Nephron progenitor cell (in vitro differentiated cells): ENCODE measurements around the gene BRD1.

Experiments used
- DNase-seq: peaks from one replicate; pipeline ENCODE4 v3.0.0; 2021
- H3K27ac Mint-ChIP-seq: 2 replicates; pipeline ENCODE4 v1.8.0; 2021; ENCODE audit warnings: mild to moderate bottlenecking, moderate library complexity, mixed read lengths
- H3K27me3 Mint-ChIP-seq: 2 replicates; pipeline ENCODE4 v1.8.0; 2021; ENCODE audit warnings: mild to moderate bottlenecking, low read depth, mixed read lengths; ENCODE audit not compliant: poor library complexity
- H3K36me3 Mint-ChIP-seq: 2 replicates; pipeline ENCODE4 v1.8.0; 2021; ENCODE audit warnings: low read depth, mixed read lengths
- H3K4me1 Mint-ChIP-seq: 2 replicates; pipeline ENCODE4 v1.8.0; 2021; ENCODE audit warnings: mixed read lengths
- H3K4me3 Mint-ChIP-seq: 2 replicates; pipeline ENCODE4 v1.8.0; 2021; ENCODE audit warnings: mild to moderate bottlenecking, moderate library complexity, mixed read lengths
- H3K9me3 Mint-ChIP-seq: 2 replicates; pipeline ENCODE4 v1.8.0; 2021; ENCODE audit warnings: mild to moderate bottlenecking, moderate library complexity, mixed read lengths
- CTCF ChIP-seq: fragments of 200-600 bp; sonication (generic); IDR thresholded peaks from 2 replicates; pipeline ENCODE4 v1.5.0; 2021; ENCODE audit warnings: antibody characterized with exemption

BRD1 gene

DNA sequence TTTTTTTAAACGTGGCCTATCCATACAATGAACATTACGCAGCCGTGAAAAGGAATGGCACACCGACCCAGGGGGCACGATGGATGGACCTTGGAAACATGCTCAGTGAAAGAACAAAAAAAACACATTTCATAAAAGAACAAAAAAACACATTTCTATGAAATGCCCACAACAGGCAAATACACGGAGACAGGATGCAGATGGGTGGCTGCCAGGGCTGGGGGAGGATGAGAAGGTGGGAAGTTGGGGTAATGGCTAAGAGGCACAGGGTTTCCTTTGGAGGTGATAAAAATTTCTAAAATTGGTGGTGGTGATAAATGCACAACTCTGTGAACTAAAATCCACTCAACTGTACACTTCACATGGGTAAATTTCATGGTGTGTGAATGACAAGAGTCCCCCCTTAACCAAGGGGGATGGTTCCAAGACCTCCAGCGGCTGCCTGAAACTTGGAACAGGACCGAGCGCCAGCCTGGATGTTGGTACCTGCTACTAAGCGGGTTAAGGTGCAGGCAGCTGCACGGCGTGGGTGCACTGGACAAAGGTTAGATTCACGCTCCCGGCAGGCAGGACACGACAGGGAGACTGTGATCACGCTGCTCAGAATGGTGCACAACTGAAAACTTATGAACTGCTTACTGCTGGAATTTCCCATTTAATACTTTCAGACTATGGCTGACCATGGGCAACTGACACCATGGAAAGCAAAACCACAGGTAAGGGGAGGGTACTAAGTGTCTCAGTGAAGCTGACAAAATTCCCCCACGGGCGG, 16.5 kb downstream of the BRD1 start:
- Mint-ChIP-seq H3K27ac (no peak overlapping the region), H3K36me3 (peaks cover 91% of the 10 kb centered on the region)

GRCh38 chr22:49810363-49811019, 17.2 kb downstream of the BRD1 start:
- H3K36me3 Mint-ChIP-seq: peaks cover 87% of the 10 kb centered on the region
- H3K9me3 Mint-ChIP-seq: peaks cover 45% of the 10 kb centered on the region
- peaks cover 3% of the 10 kb centered on the region for H3K27me3 Mint-ChIP-seq
- no peak overlapping the region for H3K4me3 Mint-ChIP-seq
- no peak for DNase-seq
- no peak overlapping the region for H3K27ac Mint-ChIP-seq
- peaks cover 7% of the 10 kb centered on the region for H3K4me1 Mint-ChIP-seq
- TF ChIP-seq CTCF: no peak

More for the DNA sequence above, 16.5 kb downstream of the BRD1 start:
- DNase-seq: no peak
- H3K4me1 Mint-ChIP-seq: peaks cover 7% of the 10 kb centered on the region
- H3K4me3 Mint-ChIP-seq: no peak overlapping the region
- H3K9me3 Mint-ChIP-seq: peaks cover 43% of the 10 kb centered on the region
- peaks cover 3% of the 10 kb centered on the region for H3K27me3 Mint-ChIP-seq
- TF ChIP-seq CTCF: no peak

GRCh38 chr22:49807780-49808708, 19.6 kb downstream of the BRD1 start:
- H3K36me3 Mint-ChIP-seq: peaks cover 85% of the 10 kb centered on the region
- TF ChIP-seq CTCF: no peak
- H3K27ac Mint-ChIP-seq: no peak overlapping the region
- DNase-seq: no peak
- H3K4me1 Mint-ChIP-seq: peaks cover 5% of the 10 kb centered on the region
- H3K4me3 Mint-ChIP-seq: no peak overlapping the region
- H3K27me3 Mint-ChIP-seq: peaks cover 3% of the 10 kb centered on the region
- peaks cover 45% of the 10 kb centered on the region for H3K9me3 Mint-ChIP-seq

DNA sequence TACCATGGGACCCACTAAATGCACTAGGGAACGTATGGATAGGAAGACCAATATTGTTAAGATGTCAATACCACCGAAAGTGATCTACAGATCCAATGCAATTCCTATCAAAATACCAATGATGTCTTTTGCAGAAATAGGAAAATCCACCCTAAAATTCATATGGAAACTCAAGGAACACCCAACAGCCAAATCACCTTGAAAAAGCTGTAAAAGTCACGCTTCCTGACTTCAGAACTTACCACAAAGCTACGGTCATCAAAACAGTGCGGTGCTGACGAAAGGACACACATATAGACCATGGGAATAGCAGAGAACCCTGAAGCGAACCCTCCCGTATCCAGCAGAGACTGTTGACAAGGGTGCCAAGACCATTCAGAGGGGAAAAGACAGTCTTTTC, 20.5 kb downstream of the BRD1 start:
- Mint-ChIP-seq H3K36me3 (peaks cover 81% of the 10 kb centered on the region), H3K4me3 (no peak overlapping the region), H3K9me3 (peaks cover 45% of the 10 kb centered on the region), H3K27ac (no peak overlapping the region), H3K27me3 (peaks cover 3% of the 10 kb centered on the region), H3K4me1 (peaks cover 5% of the 10 kb centered on the region)
- DNase-seq: no peak
- no peak for TF ChIP-seq CTCF

- H3K4me3 Mint-ChIP-seq: no peak overlapping the region
- H3K9me3 Mint-ChIP-seq: peaks cover 28% of the 10 kb centered on the region
- no peaks in the 10 kb centered on the region for H3K27me3 Mint-ChIP-seq
- no peak for DNase-seq
- TF ChIP-seq CTCF: no peak
- H3K4me1 Mint-ChIP-seq: peaks cover 17% of the 10 kb centered on the region
- H3K36me3 Mint-ChIP-seq: peaks cover 54% of the 10 kb centered on the region
- peak overlapping the region; percentile 93 for H3K27ac Mint-ChIP-seq
These were observed 23.8 kb downstream of the BRD1 start for GRCh38 chr22:49803737-49804375.
